UCSD-AML1 (cell line): Measurements from ENCODE around the gene WDFY2.
"Not testable (repeated sequence)": the region's sequence is repeated elsewhere in the genome, so short reads cannot be mapped to it uniquely, and the experiment has no call there.

ENCODE experiments used
- DNase-seq: peaks from one replicate; lab custom pipeline; 2025; ENCODE audit not compliant: unreplicated experiment; lab: John Stamatoyannopoulos, UW

WDFY2 gene

DNA sequence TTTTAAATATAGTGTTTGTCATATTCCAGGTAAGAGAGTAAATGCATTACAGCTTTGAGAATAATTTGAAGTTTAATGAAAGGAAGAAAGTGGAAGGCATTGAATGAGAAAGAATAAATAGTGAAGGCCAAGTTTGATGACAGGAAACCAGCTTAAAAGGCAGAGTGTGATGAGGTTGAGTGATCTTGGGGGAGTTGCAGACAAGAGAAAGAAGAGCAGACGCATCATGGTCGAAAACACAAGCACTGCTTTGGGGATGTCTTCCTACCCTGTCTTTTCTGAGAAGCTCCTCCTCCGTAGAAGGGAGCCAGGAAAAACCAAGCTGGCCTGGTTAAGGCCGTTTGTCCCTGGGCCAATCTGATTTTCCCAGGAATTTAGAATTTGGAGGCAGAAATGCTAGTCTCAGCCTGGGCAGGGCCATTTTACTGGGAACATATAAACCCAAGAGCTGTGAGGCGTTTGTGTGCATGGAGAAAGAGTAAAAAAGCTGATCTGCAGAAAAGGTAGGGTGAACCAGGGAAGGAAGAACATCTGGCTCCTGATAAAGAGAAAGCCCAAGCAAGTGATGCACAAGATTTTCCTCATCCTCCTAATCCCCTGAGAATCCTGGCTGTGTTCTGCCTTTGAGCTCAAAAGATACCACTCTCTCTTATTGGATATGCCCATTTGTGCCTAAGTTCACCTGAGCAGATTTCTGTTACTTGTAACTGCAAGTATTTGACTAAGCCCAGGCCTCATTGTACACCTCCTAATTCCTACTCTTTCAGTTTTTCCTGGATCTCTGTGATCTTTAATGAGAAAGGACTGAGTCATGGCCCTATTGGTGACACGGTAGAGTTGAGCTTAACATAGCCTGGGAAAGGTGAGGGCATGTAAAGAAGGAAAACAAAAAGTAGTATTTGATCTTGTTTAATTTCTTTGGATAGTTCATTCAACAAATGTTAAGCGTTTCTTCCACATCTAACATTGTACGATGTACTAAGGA lies 80.0 kb downstream of the WDFY2 start:
- no peak for DNase-seq

- DNase-seq = no peak
Measured at GRCh38 chr13:51665456-51665855, 81.2 kb downstream of the WDFY2 start.

GRCh38 chr13:51666374-51666773 lies 82.1 kb downstream of the WDFY2 start:
- DNase-seq = no peak

DNA sequence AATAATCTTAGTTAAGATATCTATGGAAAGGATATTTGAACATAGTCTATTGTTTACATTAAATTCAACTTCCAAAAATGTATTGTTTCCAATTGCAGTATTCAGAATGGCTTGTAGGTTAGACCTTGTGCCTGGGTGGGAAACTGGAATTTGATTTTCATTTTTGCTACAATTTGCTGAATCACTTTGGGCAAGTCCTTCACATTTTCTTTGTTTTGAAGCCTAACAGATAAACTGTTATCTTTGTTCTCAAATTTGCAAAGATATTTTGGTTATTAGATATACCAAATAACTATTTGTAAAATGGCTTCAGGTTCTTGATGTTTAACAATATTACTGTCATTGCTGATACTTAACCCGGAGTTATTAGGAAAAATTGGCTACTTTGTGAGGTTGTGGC lies 82.6 kb downstream of the WDFY2 start:
- DNase-seq = no peak

DNA sequence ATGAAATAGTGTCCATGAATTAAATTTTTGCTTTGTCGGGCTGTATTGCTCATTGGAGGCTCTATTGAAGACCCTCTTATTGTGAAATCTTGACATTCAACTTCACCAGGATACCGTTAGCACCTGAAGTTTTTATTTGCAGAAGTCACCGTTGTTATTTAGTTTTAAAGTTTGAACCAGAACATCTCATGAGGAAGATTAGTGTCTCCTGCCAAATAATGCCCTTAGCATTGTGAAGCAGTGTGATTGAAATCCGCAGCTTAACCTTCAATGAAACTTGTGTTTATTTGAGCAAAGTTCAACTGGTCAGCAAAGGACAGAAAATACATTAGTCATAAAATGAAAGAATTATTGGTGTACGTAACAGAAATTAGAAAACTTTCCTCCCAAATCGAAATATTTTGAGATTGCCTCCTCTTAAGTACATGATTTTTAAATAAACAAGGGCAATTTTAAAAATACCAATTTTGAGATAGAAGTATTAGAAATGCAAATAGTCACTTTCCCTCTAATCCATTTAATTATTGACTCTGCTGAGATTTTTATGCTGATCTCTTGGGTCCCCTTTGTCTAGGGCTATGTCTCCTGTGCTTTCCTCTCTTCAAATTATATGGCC lies 84.4 kb downstream of the WDFY2 start:
- DNase-seq = no peak

DNA sequence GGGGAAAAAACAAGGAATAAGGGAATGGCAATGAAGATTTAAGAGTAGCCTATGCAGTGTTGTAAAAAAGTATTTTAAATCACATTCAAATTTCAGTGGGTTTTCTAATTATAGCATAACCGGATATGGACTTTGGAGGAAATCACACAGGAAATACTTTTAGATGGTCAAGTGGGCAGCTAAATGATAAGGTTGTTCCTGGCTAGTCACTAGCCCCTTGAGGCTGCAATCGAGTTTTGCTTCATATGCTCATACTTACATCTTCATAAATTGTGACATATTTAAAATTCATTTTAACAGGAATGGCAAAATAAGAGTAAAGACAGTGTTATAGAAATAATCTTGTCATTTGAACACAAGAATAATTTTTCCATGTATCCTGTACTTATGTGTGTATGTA lies 88.9 kb downstream of the WDFY2 start:
- no peak for DNase-seq

GRCh38 chr13:51674276-51674675 lies 90.0 kb downstream of the WDFY2 start:
- no peak for DNase-seq

- DNase-seq = no peak
Measured at GRCh38 chr13:51675385-51675784, 91.1 kb downstream of the WDFY2 start.

GRCh38 chr13:51675877-51676276 lies 91.6 kb downstream of the WDFY2 start:
- DNase-seq = no peak

GRCh38 chr13:51676739-51677138 lies 92.5 kb downstream of the WDFY2 start:
- no peak for DNase-seq

DNA sequence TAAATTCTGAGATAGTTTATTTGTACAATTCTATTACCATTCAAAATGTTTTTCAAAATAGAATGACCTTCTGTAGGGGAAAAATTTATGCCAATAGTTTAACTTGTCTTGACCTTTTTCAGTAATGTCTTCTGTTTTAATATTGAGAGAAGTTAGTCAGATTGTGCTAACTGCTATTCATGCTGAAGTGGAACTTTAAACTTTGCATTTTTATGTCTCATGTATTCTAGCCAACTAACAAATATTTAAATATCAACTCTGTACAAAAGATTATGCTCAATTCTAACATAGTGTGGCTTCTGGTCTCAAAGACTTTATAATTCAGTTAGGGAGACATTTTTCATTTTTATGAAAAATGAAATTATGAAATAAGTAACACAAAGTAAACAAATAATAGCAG lies 94.2 kb downstream of the WDFY2 start:
- no peak for DNase-seq

GRCh38 chr13:51679616-51680015 lies 95.4 kb downstream of the WDFY2 start:
- DNase-seq = no peak

- DNase-seq = no peak
Measured at GRCh38 chr13:51681037-51681678, 96.9 kb downstream of the WDFY2 start.

DNA sequence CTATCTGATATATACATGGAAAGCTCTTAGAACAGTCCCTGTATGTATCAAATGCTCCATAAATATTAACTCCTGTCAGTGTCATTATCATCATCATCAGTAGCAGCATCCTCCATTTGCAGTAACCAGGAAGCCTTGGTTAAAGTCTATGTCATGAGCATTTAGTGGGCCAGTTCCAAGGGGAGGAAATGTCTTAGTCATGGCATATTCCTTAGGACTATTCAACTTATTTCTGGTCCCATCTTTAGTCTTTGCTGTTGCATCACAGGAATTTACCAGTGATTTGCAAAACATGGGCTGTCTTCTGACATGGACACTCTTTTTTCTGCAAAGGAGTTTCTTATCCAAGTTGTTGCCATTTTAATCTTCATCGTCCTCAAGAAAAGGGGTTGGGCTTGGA lies 98.4 kb downstream of the WDFY2 start:
- no peak for DNase-seq

DNA sequence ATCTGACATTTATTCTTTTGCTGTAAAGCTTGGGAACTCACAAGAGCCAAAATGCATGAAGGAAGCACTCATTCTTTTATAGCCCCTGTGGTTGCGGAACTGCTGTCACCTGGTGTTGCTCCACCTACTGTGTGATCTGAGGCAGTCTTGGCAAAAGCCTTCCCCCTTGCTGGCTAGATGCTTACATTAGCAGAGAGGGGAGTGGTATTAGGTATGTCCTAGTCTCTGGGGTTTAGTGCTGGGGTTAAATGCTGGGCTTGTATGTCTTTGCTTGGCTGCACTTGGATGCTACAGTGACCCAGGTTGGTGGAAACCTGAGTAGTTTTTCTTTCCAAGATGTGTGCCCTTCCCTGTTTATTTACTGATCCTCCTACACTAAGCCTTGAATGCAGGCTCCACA lies 99.3 kb downstream of the WDFY2 start:
- DNase-seq = no peak

GRCh38 chr13:51684076-51684475 lies 99.8 kb downstream of the WDFY2 start:
- no peak for DNase-seq

- DNase-seq = no peak
Measured at GRCh38 chr13:51687947-51688714, 103.9 kb downstream of the WDFY2 start.

- DNase-seq = no peak
Measured at GRCh38 chr13:51688937-51689662, 104.8 kb downstream of the WDFY2 start.

DNA sequence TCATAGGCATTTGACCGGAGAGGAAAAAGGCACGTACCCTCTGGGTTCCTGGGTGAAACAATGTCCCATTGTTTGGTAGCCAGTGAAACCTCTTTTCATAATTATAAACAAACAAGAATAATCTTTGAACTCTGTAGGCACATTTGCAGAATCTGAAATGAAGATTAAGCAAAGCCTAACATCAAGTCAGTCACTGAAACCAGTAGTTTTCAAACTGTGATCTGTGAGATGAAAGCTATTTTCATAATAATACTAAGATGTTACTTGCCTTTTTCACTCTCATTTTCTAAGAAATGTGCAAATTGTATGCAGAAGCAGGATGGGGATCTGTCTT lies 105.4 kb downstream of the WDFY2 start:
- no peak for DNase-seq

DNA sequence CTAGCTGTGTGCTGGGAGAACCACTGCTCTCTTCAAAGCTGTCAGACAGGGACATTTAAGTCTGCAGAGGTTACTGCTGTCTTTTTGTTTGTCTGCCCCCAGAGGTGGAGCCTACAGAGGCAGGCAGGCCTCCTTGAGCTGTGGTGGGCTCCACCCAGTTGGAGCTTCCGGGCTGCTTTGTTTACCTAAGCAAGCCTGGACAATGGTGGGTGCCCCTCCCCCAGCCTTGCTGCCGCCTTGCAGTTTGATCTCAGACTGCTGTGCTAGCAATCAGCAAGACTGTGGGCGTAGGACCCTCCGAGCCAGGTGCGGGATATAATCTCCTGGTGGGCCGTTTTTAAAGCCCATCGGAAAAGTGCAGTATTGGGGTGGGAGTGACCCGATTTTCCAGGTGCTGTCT lies 111.4 kb downstream of the WDFY2 start:
- not testable (repeated sequence) for DNase-seq

- no peak for DNase-seq
Measured at GRCh38 chr13:51697181-51697580, 112.9 kb downstream of the WDFY2 start.
